Fibroblast of skin of left biceps (primary cell): ENCODE data around the gene RPL7A.
"Not testable (repeated sequence)": the region's sequence is repeated elsewhere in the genome, so short reads cannot be mapped to it uniquely, and the experiment has no call there.

ENCODE experiments used
- DNase-seq, 2 experiments: peaks; one replicate each; pipeline ENCODE4 v3.0.0-alpha.2; 2013; ENCODE audit warnings: low read depth in 2 of 2

Gene RPL7A

GRCh38 chr9:133368249-133368881 is 20.3 kb downstream of the RPL7A start:
- DNase-seq, result no peak

- no peak for DNase-seq
Observed at GRCh38 chr9:133369422-133369821, 21.4 kb downstream of the RPL7A start.

- DNase-seq, result no peak
Observed at GRCh38 chr9:133369933-133370332, 21.9 kb downstream of the RPL7A start.

- DNase-seq, result no peak
Observed at GRCh38 chr9:133370685-133371084, 22.7 kb downstream of the RPL7A start.

GRCh38 chr9:133371261-133371711 is 23.3 kb downstream of the RPL7A start:
- no peak for DNase-seq

- DNase-seq, result no peak
Observed at GRCh38 chr9:133372144-133372543, 24.1 kb downstream of the RPL7A start.

- DNase-seq, result no peak
Observed at GRCh38 chr9:133374612-133375115, 26.6 kb downstream of the RPL7A start.

GRCh38 chr9:133375116-133375723 is 27.2 kb downstream of the RPL7A start:
- no peak for DNase-seq

- DNase-seq, result peak; percentile 91 to 94
Observed at GRCh38 chr9:133375724-133376654, 28.0 kb downstream of the RPL7A start, which contains the start of the genes STKLD1 and SURF4. Gene STKLD1, plus strand, starts transcription at chr9:133376366. Its CDS starts 108 bp downstream, at chr9:133376474. Gene SURF4, minus strand, starts transcription at chr9:133376060. Its CDS starts 91 bp downstream, at chr9:133375969.

- DNase-seq, result not testable (repeated sequence)
Observed at GRCh38 chr9:133377280-133377679, 29.3 kb downstream of the RPL7A start.

GRCh38 chr9:133377721-133378216 is 29.8 kb downstream of the RPL7A start:
- peak; percentile 70 for DNase-seq

- no peak for DNase-seq
Observed at GRCh38 chr9:133378408-133378962, 30.5 kb downstream of the RPL7A start.

- DNase-seq, result no peak
Observed at GRCh38 chr9:133379153-133380086, 31.4 kb downstream of the RPL7A start.

- no peak for DNase-seq
Observed at GRCh38 chr9:133380734-133381133, 32.7 kb downstream of the RPL7A start.

GRCh38 chr9:133382507-133383141 is 34.6 kb downstream of the RPL7A start:
- DNase-seq, result no peak

- no peak for DNase-seq
Observed at GRCh38 chr9:133383438-133383837, 35.4 kb downstream of the RPL7A start.

GRCh38 chr9:133384736-133385321 is 36.8 kb downstream of the RPL7A start:
- DNase-seq, result no peak

GRCh38 chr9:133385452-133385851 is 37.4 kb downstream of the RPL7A start:
- no peak for DNase-seq

- DNase-seq, result no peak
Observed at GRCh38 chr9:133386338-133386737, 38.3 kb downstream of the RPL7A start.

- DNase-seq, result no peak
Observed at GRCh38 chr9:133387680-133388079, 39.7 kb downstream of the RPL7A start.
